ENCODE results near the gene BTN2A1.
"Not testable (repeated sequence)": the region's sequence is repeated elsewhere in the genome, so short reads cannot be mapped to it uniquely, and the experiment has no call there.

Gene BTN2A1

GRCh38 chr6:26495281-26495680 lies 37.5 kb downstream of the BTN2A1 start:
- DNase-seq: no peak

- no peak for DNase-seq
Observed at GRCh38 chr6:26497610-26498009, 39.9 kb downstream of the BTN2A1 start.

GRCh38 chr6:26500102-26500501 lies 42.3 kb downstream of the BTN2A1 start, which contains the start of gene BTN1A1:
BTN1A1 (plus strand) TSS chr6:26500303; CDS start chr6:26501287, 984 bp downstream.
- DNase-seq: no peak

GRCh38 chr6:26501482-26501986 lies 43.8 kb downstream of the BTN2A1 start:
- peak; percentile 35 for DNase-seq

DNA sequence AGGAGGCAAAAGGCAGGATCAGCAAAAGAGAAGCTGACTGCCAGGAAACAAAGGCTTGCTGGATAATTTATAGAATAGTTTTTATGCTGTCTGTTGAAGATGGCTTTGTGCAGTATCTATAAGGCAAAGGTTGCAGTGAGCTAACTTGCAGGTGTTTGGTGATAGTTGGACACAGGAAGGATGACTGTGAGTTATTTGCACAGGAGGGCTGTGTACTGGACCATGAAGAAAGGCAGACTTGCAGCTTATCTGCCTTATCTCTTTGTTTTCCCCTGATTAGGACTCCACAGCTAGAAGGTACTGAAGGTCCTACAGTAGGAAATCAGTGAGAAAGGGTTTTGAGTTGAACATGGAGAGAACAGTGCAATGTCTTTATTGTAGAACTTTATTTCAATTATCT lies 44.4 kb downstream of the BTN2A1 start:
- no peak for DNase-seq

DNA sequence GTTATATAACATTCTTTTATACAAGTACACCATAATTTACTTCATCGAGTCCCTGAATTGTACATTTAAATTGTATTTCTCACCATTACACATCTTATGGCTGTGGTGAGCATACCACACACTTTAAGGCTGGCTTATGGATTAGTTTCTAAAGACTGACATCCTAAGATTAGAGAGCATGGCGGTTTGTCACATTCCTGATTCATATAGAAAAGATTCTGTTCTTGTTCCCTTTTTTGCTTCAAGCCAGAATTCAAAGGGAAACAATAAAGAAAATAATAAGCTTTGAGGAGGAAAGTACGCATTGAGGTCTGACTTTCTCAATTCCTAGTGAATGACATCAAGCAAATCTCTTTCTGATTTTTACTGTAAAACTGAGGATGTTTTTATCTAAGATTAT lies 44.9 kb downstream of the BTN2A1 start:
- DNase-seq: no peak

GRCh38 chr6:26507658-26508057 lies 49.9 kb downstream of the BTN2A1 start:
- no peak for DNase-seq

DNA sequence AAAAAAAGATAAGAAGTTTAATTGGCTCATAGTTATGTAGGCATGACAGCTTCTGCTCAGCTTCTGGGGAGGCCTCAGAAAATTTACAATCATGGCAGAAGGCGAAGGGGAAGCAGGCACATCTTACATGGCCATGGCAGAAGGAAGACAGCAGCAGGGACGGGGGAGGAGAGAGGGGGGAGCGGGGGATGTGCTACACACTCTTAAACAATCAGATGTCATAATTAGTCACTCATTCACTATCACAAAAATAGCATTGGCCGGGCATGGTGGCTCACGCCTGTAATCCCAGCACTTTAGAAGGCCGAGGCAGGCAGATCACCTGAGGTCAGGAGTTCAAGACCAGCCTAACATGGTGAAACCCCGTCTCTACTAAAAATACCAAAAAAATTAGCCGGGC lies 53.3 kb downstream of the BTN2A1 start:
- not testable (repeated sequence) for DNase-seq

- no peak for DNase-seq
Observed at GRCh38 chr6:26514984-26515383, 57.2 kb downstream of the BTN2A1 start.

DNA sequence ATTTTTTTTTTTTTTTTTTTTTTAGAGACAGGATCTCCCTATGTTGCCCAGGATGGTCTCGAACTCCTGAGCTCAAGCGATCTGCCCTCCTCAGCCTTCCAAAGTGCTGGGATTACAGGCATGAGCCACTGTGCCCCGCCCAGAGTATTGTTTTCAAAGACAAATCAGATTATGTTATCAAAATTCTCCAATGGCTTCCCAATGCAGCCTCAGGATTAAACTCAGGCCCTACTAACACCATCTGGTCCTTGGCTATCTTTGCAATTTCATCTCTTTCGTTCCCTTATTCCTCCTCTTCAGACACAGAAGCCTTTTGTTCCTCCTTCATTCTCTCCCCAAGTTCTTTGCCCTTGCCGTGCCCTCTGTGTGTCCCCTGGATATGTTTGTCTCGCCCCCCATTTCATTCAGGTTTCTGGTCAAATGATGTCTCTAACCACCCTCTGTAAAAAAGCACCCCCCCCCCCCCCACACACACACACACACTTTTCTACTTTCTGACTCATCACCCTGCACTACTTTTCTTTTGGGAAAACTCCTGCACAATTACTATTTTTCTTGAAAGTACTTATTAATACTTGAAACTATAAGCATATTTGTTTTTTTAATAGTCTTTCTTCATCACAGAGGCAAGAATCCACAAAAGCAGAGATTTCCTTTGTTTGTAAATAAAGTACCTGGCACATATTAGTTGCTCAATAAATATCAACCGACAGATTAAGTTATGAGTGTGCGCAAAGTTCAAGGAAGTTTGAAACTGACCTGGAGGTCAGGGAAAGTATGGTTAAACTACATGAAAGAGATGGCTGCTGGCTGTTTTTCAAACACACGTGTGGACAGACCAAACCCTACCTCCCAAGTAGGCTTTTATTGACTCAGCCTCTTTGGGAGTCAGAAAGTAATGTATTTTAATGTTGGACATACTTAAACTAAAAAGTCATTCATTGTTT lies 59.0 kb downstream of the BTN2A1 start:
- DNase-seq: no peak

All from fibroblast of skin of back (primary cell).